ENCODE data around the gene SLC8B1. TPM values are rescaled to one million over a fixed set of nuclear protein-coding genes. Genes with fewer than 3 reads are reported as not detected.

Gene SLC8B1
- total and polyA plus RNA-seq, 4 donors, result 9.9 to 23.8 (median 14.2) TPM

- TF ChIP-seq, protein P1, sequence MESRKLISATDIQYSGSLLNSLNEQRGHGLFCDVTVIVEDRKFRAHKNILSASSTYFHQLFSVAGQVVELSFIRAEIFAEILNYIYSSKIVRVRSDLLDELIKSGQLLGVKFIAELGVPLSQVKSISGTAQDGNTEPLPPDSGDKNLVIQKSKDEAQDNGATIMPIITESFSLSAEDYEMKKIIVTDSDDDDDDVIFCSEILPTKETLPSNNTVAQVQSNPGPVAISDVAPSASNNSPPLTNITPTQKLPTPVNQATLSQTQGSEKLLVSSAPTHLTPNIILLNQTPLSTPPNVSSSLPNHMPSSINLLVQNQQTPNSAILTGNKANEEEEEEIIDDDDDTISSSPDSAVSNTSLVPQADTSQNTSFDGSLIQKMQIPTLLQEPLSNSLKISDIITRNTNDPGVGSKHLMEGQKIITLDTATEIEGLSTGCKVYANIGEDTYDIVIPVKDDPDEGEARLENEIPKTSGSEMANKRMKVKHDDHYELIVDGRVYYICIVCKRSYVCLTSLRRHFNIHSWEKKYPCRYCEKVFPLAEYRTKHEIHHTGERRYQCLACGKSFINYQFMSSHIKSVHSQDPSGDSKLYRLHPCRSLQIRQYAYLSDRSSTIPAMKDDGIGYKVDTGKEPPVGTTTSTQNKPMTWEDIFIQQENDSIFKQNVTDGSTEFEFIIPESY (IDR thresholded peaks at IDR 0.05), result no peak
These were observed 84.9 kb downstream of the SLC8B1 start (continued) for GRCh38 chr12:113250045-113250444.

DNA sequence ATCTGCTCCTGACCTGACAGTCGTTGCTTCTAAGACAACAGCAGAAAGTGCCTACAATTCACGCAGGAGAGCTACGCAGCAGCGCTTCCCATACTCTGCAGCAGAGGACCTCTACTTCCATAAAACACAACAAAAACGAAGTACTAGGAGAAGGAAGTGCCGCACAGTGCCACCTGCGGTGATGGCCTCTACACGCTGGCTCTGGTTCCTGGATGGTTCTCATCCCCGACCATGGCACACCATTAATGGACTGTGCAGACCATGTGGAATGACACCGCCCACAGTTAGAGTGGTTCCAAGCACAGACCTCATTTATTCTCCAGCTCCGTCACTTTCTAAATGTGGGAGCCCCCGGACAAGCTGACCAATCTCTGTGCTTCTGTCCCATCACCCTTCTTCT is 85.4 kb downstream of the SLC8B1 start:
- Histone ChIP-seq H3K27me3 (ENCODE audit: control insufficient read depth in 4 of 4, insufficient read depth in 4 of 4, low read length in 3 of 4) (no peaks in the 10 kb centered on the region), H3K4me3 (ENCODE audit: low read depth in 1 of 3, low read length in 3 of 3) (no peak overlapping the region), H3K36me3 (ENCODE audit: control insufficient read depth in 4 of 4, insufficient read depth in 3 of 4, low read depth in 1 of 4, low read length in 3 of 4) (peaks cover 2 to 29% (median 13%) of the 10 kb centered on the region in 4 donors), H3K9me3 (ENCODE audit: control insufficient read depth in 4 of 4, low read length in 3 of 4) (peaks cover 0 to 6% (median 2%) of the 10 kb centered on the region in 4 donors), H3K27ac (ENCODE audit: low read depth in 1 of 2, low read length in 2 of 2) (no peak overlapping the region), H3K4me1 (ENCODE audit: control insufficient read depth in 4 of 4, insufficient read depth in 4 of 4, low read length in 3 of 4) (peaks cover 17 to 28% (median 22%) of the 10 kb centered on the region in 4 donors), H3K9ac (ENCODE audit: low read depth in 1 of 2, low read length in 2 of 2) (no peak overlapping the region)
- WGBS, result 95% methylated on average over 12 of the region's 12 CpGs
- no peak for DNase-seq (ENCODE audit: low spot score)
- no peak for TF ChIP-seq FOXA2 (IDR thresholded peaks at IDR 0.05)
- TF ChIP-seq, protein P2, sequence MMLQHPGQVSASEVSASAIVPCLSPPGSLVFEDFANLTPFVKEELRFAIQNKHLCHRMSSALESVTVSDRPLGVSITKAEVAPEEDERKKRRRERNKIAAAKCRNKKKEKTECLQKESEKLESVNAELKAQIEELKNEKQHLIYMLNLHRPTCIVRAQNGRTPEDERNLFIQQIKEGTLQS (IDR thresholded peaks at IDR 0.05), result no peak
- no peak for TF ChIP-seq SP1 (IDR thresholded peaks at IDR 0.05)
- TF ChIP-seq YY1 (IDR thresholded peaks at IDR 0.05), result no peak
- TF ChIP-seq RXRA (IDR thresholded peaks at IDR 0.05), result no peak
- no peak for TF ChIP-seq TAF1 (conservative IDR thresholded peaks at IDR 0.05)
- TF ChIP-seq HNF4A (conservative IDR thresholded peaks at IDR 0.05), result no peak
- no peak for TF ChIP-seq CTCF (IDR thresholded peaks at IDR 0.05; ENCODE audit: low read depth, low read length, missing input control)
- TF ChIP-seq EGR1 (IDR thresholded peaks at IDR 0.05; ENCODE audit: low read depth in 2 of 2), result no peak
- TF ChIP-seq MAX (IDR thresholded peaks at IDR 0.05), result no peak

DNA sequence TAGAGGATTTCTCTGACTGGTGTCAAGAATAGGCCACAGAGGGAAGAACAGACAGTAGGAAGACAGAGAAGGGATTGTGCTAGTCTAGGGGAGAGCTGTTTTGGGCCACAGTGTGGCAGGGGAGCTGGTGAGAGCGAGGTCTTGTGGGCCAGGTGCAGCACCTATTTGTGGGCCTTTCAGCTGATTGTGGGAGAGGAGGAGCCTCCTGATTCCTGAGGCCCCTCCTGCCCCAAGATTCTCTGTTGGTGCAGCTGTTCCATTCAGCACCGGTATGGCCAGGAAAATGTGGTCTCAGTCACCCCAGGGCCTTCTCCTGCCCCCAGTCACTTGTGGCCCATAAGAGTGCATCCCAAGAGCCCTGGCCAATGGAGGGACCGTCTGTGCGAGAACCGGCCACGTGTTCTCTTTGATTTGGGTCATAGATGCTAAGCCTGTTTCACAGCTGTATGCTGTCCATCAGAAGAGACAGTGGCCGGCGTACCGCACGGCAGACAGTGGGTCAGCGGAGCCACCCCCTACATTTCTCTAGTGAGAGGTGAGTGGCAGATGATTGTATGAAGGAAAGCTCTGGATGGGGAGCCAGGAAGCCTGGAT is 86.0 kb downstream of the SLC8B1 start:
- 97% methylated on average over 11 of the region's 11 CpGs for WGBS
- Histone ChIP-seq H3K4me1 (ENCODE audit: control insufficient read depth in 4 of 4, insufficient read depth in 4 of 4, low read length in 3 of 4) (peaks cover 18 to 34% (median 28%) of the 10 kb centered on the region in 4 donors), H3K4me3 (ENCODE audit: low read depth in 1 of 3, low read length in 3 of 3) (no peak overlapping the region), H3K27me3 (ENCODE audit: control insufficient read depth in 4 of 4, insufficient read depth in 4 of 4, low read length in 3 of 4) (no peaks in the 10 kb centered on the region), H3K9me3 (ENCODE audit: control insufficient read depth in 4 of 4, low read length in 3 of 4) (peaks cover 0 to 6% (median 2%) of the 10 kb centered on the region in 4 donors), H3K27ac (ENCODE audit: low read depth in 1 of 2, low read length in 2 of 2) (no peak overlapping the region), H3K9ac (ENCODE audit: low read depth in 1 of 2, low read length in 2 of 2) (no peak overlapping the region), H3K36me3 (ENCODE audit: control insufficient read depth in 4 of 4, insufficient read depth in 3 of 4, low read depth in 1 of 4, low read length in 3 of 4) (peaks cover 2 to 29% (median 13%) of the 10 kb centered on the region in 4 donors)
- DNase-seq (ENCODE audit: low spot score), result no peak
- TF ChIP-seq TAF1 (conservative IDR thresholded peaks at IDR 0.05) (no peak), GABPA (IDR thresholded peaks at IDR 0.05 in 1 of 2, conservative IDR thresholded peaks at IDR 0.05 in 1 of 2) (no peak), JUND (IDR thresholded peaks at IDR 0.05) (no peak), HNF4G (IDR thresholded peaks at IDR 0.05) (no peak), HNF4A (conservative IDR thresholded peaks at IDR 0.05) (no peak), EGR1 (IDR thresholded peaks at IDR 0.05; ENCODE audit: low read depth in 2 of 2) (no peak), CTCF (IDR thresholded peaks at IDR 0.05; ENCODE audit: low read depth, low read length, missing input control) (no peak), NR2F2 (IDR thresholded peaks at IDR 0.05) (no peak), SP1 (IDR thresholded peaks at IDR 0.05) (no peak), RXRA (IDR thresholded peaks at IDR 0.05) (no peak), RAD21 (IDR thresholded peaks at IDR 0.05) (no peak), YY1 (IDR thresholded peaks at IDR 0.05) (no peak), FOXA2 (IDR thresholded peaks at IDR 0.05) (no peak)
- TF ChIP-seq, protein P3, sequence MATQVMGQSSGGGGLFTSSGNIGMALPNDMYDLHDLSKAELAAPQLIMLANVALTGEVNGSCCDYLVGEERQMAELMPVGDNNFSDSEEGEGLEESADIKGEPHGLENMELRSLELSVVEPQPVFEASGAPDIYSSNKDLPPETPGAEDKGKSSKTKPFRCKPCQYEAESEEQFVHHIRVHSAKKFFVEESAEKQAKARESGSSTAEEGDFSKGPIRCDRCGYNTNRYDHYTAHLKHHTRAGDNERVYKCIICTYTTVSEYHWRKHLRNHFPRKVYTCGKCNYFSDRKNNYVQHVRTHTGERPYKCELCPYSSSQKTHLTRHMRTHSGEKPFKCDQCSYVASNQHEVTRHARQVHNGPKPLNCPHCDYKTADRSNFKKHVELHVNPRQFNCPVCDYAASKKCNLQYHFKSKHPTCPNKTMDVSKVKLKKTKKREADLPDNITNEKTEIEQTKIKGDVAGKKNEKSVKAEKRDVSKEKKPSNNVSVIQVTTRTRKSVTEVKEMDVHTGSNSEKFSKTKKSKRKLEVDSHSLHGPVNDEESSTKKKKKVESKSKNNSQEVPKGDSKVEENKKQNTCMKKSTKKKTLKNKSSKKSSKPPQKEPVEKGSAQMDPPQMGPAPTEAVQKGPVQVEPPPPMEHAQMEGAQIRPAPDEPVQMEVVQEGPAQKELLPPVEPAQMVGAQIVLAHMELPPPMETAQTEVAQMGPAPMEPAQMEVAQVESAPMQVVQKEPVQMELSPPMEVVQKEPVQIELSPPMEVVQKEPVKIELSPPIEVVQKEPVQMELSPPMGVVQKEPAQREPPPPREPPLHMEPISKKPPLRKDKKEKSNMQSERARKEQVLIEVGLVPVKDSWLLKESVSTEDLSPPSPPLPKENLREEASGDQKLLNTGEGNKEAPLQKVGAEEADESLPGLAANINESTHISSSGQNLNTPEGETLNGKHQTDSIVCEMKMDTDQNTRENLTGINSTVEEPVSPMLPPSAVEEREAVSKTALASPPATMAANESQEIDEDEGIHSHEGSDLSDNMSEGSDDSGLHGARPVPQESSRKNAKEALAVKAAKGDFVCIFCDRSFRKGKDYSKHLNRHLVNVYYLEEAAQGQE (IDR thresholded peaks at IDR 0.05), result no peak
- TF ChIP-seq, protein P1 (IDR thresholded peaks at IDR 0.05), result no peak
